ENCODE results near the gene GZMM. TPM values are rescaled to one million over a fixed set of nuclear protein-coding genes. Genes with fewer than 3 reads are reported as not detected.

GZMM gene
- total and polyA plus RNA-seq, 2 of the 13 experiments (the other 11 are each of a cell fraction or from before 2014, with no cell fraction given) = 0.07 TPM; not detected in 1

DNA sequence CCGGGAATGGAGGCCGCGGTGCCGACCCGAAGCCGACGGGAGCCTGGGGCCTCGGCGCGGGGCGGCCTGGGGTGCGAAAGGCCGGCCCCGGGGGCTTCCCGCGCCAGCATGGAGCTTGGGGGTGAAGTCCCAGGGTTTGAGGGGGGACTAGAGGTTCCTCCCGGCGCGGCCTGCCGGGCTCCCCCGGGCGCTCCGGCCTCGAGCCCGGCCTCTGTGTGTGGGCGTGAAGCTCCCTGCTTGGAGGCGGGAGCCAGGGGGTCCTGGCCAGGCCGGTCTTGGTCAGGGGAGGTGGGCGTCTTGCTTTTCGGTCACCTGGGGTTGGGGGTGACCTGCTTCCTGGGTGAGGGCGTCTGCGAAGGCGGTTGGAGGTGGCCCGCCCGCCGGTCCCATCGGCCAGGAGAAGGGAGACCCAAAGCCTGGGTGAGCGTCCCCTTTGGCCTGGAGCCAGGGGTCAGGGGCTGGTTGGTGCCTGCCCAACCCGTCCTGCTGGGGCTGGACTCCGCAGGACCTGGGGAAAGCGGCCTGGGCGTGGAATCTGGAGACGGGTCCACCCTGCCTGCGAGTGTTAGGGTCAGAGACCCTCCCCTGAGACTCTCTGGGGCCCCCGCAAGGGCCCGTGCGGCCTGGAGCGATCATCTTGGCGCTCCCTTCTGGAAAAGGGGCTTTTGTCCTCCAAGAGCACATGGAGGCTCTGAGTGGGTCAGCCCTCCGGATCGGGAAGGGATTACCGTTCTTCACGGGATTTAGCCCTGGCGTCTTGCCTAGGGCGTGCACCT lies 29.1 kb downstream of the GZMM start:
- no peak overlapping the region for H2AFZ ChIP-seq (ENCODE audit: low read length)
- no peaks in the 10 kb centered on the region; a peak in 1 of 5 replicates for H3K27me3 ChIP-seq (ENCODE audit: control insufficient read depth in 1 of 2, insufficient read depth in 2 of 2, low read length in 2 of 2)
- peak; percentile 19 for ATAC-seq
- in situ Hi-C loops (cut with HindIII; ENCODE audit: extremely low pct_ligation_motif_present, low pct_unique_long_range_greater_than_20kb) (no loop called here), intact Hi-C loops (cut with micrococcal nuclease; ENCODE audit: unreplicated experiment) (no loop called here)
- H3K4me2 ChIP-seq (ENCODE audit: low read depth, low read length) = peak overlapping the region; percentile 79
- peaks cover 56% of the 10 kb centered on the region for H3K79me2 ChIP-seq (ENCODE audit: insufficient read depth, low read length)
- H3K9me3 ChIP-seq (ENCODE audit: low read length) = no peaks in the 10 kb centered on the region
- no peak for DNase-seq (ENCODE audit: low spot score)
- peaks cover 6 to 10% of the 10 kb centered on the region in 2 experiments; a peak in 4 of 5 replicates for H3K36me3 ChIP-seq (replicated peaks in 1 of 2; ENCODE audit: control insufficient read depth in 1 of 2, insufficient read depth in 2 of 2, low read length in 2 of 2)
- ChIA-PET POLR2A (interaction anchor here (0.6 to 4.3 kb wide), 7 partner anchors 13 to 131 kb away, joined by 3 to 45 read pairs (median 5); partner anchors contain the start of gene CDC34), CTCF (ENCODE audit: low intra/inter-chr PET ratio, low total read pairs) (interaction anchor here (0.9 kb wide), 1 partner anchor 23 kb away, joined by 3 read pairs; no protein-coding TSS in a partner anchor)
- peaks cover 48% of the 10 kb centered on the region for H4K20me1 ChIP-seq (ENCODE audit: insufficient read depth, low read length)
- H3K4me3 ChIP-seq (replicated peaks in 1 of 3; ENCODE audit: insufficient read depth in 1 of 3, low read depth in 2 of 3, low read length in 3 of 3) = peak overlapping the region; percentile 90 to 99 (median 96)
- WGBS (ENCODE audit: low lambda C conversion rate) = 0% methylated on average over 14 of the region's 55 CpGs
- no peak for FAIRE-seq
- peaks cover 26% of the 10 kb centered on the region for H3K4me1 ChIP-seq (ENCODE audit: insufficient read depth, low read length)
- BruUV-seq (replicated peaks) = TSS peak; percentile 79
- peak overlapping the region; percentile 69 for H3K27ac ChIP-seq (ENCODE audit: extremely low read length, insufficient read depth, low read length)
- H3K9ac ChIP-seq (ENCODE audit: insufficient read depth, low read depth, low read length) = peak overlapping the region; percentile 95
- TF ChIP-seq ZNF138 (CRISPR knock-in tag; IDR thresholded peaks at IDR 0.05; ENCODE audit: low read depth) = 0 out of 2 replicates have a peak, but pooled peaks have one; percentile 37
- TF ChIP-seq AGO2 (optimal IDR thresholded peaks at IDR 0.05; ENCODE audit: low read depth, low read length) = peak; percentile 60
- TF ChIP-seq HDAC1 (CRISPR knock-in tag; IDR thresholded peaks at IDR 0.05) = peak; percentile 40
- peak; percentile 17; the same call in 1 of the 2 replicates for TF ChIP-seq PHF20 (CRISPR knock-in tag; IDR thresholded peaks at IDR 0.05)
- peak; percentile 7 for TF ChIP-seq TAF15 (IDR thresholded peaks at IDR 0.05; ENCODE audit: low read depth, low read length, poor library complexity, severe bottlenecking)
- no peak for TF ChIP-seq ZNF572 (CRISPR knock-in tag; IDR thresholded peaks at IDR 0.05)
- TF ChIP-seq POGK (CRISPR knock-in tag; conservative IDR thresholded peaks at IDR 0.05) = peak; percentile 66; the same call in 1 of the 2 replicates
- TF ChIP-seq, protein P1, sequence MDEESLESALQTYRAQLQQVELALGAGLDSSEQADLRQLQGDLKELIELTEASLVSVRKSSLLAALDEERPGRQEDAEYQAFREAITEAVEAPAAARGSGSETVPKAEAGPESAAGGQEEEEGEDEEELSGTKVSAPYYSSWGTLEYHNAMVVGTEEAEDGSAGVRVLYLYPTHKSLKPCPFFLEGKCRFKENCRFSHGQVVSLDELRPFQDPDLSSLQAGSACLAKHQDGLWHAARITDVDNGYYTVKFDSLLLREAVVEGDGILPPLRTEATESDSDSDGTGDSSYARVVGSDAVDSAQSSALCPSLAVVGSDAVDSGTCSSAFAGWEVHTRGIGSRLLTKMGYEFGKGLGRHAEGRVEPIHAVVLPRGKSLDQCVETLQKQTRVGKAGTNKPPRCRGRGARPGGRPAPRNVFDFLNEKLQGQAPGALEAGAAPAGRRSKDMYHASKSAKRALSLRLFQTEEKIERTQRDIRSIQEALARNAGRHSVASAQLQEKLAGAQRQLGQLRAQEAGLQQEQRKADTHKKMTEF (CRISPR knock-in tag; IDR thresholded peaks at IDR 0.05) = 0 out of 2 replicates have a peak, but pooled peaks have one; percentile 6
- TF ChIP-seq, protein P2, sequence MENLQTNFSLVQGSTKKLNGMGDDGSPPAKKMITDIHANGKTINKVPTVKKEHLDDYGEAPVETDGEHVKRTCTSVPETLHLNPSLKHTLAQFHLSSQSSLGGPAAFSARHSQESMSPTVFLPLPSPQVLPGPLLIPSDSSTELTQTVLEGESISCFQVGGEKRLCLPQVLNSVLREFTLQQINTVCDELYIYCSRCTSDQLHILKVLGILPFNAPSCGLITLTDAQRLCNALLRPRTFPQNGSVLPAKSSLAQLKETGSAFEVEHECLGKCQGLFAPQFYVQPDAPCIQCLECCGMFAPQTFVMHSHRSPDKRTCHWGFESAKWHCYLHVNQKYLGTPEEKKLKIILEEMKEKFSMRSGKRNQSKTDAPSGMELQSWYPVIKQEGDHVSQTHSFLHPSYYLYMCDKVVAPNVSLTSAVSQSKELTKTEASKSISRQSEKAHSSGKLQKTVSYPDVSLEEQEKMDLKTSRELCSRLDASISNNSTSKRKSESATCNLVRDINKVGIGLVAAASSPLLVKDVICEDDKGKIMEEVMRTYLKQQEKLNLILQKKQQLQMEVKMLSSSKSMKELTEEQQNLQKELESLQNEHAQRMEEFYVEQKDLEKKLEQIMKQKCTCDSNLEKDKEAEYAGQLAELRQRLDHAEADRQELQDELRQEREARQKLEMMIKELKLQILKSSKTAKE (CRISPR knock-in tag; IDR thresholded peaks at IDR 0.05; ENCODE audit: borderline replicate concordance) = no peak
- 0 out of 2 replicates have a peak, but pooled peaks have one; percentile 63 for TF ChIP-seq SNAPC4 (CRISPR knock-in tag; IDR thresholded peaks at IDR 0.05)
- TF ChIP-seq GABPB1 (CRISPR knock-in tag; IDR thresholded peaks at IDR 0.05) = peak; percentile 2; the same call in 1 of the 2 replicates

All from HepG2 (cell line).